RKO (cell line): Measurements from ENCODE around the gene AVPR2.

Source experiments
- DNase-seq: peaks from one replicate; pipeline ENCODE4 v3.0.0-alpha.2; 2016; ENCODE audit warnings: low spot score

Gene AVPR2

GRCh38 chrX:153913701-153914100 is 9.2 kb downstream of the AVPR2 start:
- no peak for DNase-seq

- DNase-seq: no peak
Measured at GRCh38 chrX:153917869-153918268, 13.4 kb downstream of the AVPR2 start.

- no peak for DNase-seq
Measured at GRCh38 chrX:153919281-153919680, 14.8 kb downstream of the AVPR2 start.

DNA sequence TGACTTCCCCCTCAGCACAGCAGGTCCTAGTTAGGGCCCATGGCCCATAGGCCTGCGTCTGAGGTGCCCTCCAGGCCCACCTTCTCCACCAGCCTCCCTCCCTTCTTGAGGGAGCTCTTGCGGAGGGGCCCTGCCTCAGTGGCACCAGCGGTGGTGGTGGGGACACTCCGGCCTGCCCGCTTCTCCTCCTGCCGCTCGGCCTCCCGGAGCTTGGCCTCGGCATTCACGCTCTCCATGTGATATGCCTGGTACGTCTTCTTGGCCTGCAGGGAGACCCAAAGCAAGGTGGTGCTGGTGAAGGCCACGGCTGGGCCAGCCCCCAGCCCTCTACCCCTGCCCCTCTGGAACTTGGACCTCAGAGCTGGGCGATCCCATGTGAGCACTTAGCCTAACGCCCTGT is 16.1 kb downstream of the AVPR2 start:
- no peak for DNase-seq

DNA sequence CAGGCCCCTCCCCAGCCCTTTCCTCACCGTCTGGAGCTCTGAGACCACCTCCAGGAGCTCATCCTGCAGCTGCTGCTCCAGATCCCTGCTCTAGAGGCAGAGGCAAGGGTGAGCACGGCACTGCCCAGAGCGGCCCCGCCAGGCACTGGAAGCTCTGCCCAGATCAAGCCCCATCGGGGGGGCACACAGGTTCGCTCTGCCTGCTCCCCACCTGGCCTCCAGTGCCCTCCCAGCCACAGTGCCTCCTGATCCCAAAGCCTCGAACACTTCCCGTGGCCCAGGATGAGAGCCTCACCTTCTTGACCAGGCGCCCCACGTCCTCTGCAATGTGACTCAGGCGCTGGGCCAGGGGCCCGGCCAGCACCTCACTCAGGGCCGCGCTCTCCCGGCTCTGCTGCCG is 16.6 kb downstream of the AVPR2 start:
- DNase-seq: no peak

- DNase-seq: no peak
Measured at GRCh38 chrX:153921511-153922446, 17.3 kb downstream of the AVPR2 start.

DNA sequence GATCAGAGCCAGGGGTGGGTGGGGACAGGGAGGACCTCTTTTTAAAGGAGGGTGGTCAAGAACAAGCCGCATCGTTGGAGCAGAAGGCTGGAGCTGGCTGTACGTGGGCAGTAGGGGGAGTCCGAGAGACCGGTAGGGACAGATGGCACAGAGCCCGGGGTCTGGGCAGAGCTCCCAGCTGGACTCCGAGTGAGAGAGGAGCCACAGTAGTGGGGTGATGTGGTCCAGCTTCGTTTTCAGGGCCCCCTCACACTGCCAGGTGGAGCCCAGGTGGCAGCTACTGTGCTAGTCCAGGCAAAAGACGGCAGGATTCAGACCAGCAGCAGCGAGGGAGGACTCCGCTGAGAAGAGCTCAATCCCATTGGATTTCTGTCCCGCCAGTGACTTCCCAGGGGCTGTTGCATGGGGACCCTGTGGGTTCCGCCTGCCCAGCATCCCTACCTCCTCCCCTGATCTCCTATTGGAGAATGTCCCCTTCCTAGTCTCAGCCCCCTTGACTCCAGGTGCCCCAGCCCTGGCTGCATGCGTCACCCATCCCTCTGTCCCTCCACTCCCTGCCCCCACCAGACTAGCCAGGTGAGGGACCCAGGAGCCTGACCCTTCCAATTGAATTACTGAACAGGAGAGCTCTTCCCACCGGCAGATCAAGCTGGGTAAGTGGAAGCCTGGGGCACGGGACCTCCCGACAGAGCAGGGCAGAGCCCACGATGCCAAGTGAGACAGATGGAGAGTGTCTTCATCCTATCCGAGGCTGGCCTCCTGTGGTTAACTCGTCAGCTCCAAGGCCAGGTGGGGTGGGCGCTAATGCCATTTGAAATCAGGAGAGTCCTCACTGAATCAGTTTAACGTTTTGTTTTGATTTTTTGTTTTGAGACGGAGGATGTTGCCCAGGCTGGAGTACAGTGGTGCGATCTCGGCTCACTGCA is 18.7 kb downstream of the AVPR2 start:
- DNase-seq: peak; percentile 54

- DNase-seq: peak; percentile 65
Measured at GRCh38 chrX:153924149-153924861, 19.8 kb downstream of the AVPR2 start.

DNA sequence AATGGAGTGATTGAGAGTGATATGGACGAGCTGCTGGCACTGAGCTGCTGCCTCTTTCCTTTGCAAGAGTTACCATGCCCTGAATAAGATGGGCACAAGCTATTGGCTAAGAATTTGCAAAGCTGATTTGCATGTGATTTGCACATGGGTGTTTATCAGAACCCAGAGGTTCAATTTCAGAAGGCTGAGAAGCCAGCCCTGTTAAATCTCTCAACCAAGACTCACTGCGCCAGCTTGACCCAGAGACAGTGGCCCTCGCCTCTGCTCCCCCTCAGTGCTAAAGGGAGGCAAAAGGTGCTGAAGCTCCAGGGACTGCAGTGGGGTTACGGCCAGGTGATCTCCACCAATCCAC is 20.9 kb downstream of the AVPR2 start:
- no peak for DNase-seq

- no peak for DNase-seq
Measured at GRCh38 chrX:153925739-153926551, 21.5 kb downstream of the AVPR2 start, which contains the start of gene ARHGAP4. TSS of gene ARHGAP4 (minus strand) at chrX:153926264. CDS start at chrX:153926202, 62 bp downstream.

DNA sequence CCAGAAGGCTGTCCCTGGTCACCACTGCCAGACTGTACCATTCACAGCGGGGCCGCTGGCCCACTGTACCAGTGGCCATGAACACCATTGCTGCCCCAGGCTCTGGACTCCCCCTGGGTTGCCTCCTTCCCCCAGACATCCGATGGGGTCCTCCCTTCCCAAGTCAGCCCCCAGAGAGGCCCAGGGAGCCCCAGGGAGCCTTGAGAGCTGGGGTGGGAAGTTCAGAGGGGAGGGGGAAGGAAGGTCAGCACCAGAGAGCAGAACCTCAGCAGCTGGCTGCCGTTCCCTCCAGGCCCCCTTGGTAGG is 22.0 kb downstream of the AVPR2 start:
- DNase-seq: no peak

GRCh38 chrX:153926858-153927671 is 22.6 kb downstream of the AVPR2 start:
- peak; percentile 31 for DNase-seq

DNA sequence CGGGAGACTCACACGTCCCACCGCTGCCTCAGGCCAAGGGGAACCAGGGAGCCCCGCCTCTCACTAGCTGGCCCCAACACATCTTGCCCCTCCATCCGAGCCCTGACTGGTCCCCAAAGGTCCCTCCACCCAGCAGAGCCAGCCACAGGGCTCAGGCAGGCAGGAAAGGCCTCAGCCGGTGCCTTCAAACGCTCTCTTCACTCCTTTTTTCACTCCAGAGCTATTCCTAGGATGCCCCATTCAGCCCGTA is 23.1 kb downstream of the AVPR2 start:
- no peak for DNase-seq

- DNase-seq: peak; percentile 99
Measured at GRCh38 chrX:153927922-153928760, 23.7 kb downstream of the AVPR2 start.

- DNase-seq: no peak
Measured at GRCh38 chrX:153928846-153929245, 24.4 kb downstream of the AVPR2 start.

- no peak for DNase-seq
Measured at GRCh38 chrX:153929576-153929975, 25.1 kb downstream of the AVPR2 start.

GRCh38 chrX:153930011-153930910 is 25.8 kb downstream of the AVPR2 start:
- no peak for DNase-seq

GRCh38 chrX:153931151-153931550 is 26.7 kb downstream of the AVPR2 start:
- no peak for DNase-seq

- no peak for DNase-seq
Measured at GRCh38 chrX:153931748-153932147, 27.3 kb downstream of the AVPR2 start.
